Measurements from ENCODE around the gene ST3GAL2. TPM values are rescaled to one million over a fixed set of nuclear protein-coding genes. Genes with fewer than 3 reads are reported as not detected.

ST3GAL2 gene
- total RNA-seq, 1 donor, result 42.7 TPM

- DNase-seq (ENCODE audit: low read depth), result no peak
- TF ChIP-seq CTCF (IDR thresholded peaks at IDR 0.05; ENCODE audit: insufficient read depth, low read depth, low read length), result no peak
- H3K4me3 ChIP-seq (ENCODE audit: low read depth, low read length), result peak overlapping the region; percentile 13
Measured at GRCh38 chr16:70381604-70382342, 57.1 kb downstream of the ST3GAL2 start.

GRCh38 chr16:70380919-70381603 is 57.8 kb downstream of the ST3GAL2 start:
- peak overlapping the region; percentile 57 for H3K4me3 ChIP-seq (ENCODE audit: low read depth, low read length)
- TF ChIP-seq CTCF (IDR thresholded peaks at IDR 0.05; ENCODE audit: insufficient read depth, low read depth, low read length), result peak; percentile 12
- DNase-seq (ENCODE audit: low read depth), result peak; percentile 90

- TF ChIP-seq CTCF (IDR thresholded peaks at IDR 0.05; ENCODE audit: insufficient read depth, low read depth, low read length), result no peak
- peak; percentile 62 for DNase-seq (ENCODE audit: low read depth)
- H3K4me3 ChIP-seq (ENCODE audit: low read depth, low read length), result peak overlapping the region; percentile 57
Measured at GRCh38 chr16:70380248-70380918, 58.5 kb downstream of the ST3GAL2 start.

- no peak for DNase-seq (ENCODE audit: low read depth)
- H3K4me3 ChIP-seq (ENCODE audit: low read depth, low read length), result no peak overlapping the region
- TF ChIP-seq CTCF (IDR thresholded peaks at IDR 0.05; ENCODE audit: insufficient read depth, low read depth, low read length), result no peak
Measured at GRCh38 chr16:70378869-70379493, 59.9 kb downstream of the ST3GAL2 start.

- H3K4me3 ChIP-seq (ENCODE audit: low read depth, low read length), result no peak overlapping the region
- TF ChIP-seq CTCF (IDR thresholded peaks at IDR 0.05; ENCODE audit: insufficient read depth, low read depth, low read length), result no peak
- DNase-seq (ENCODE audit: low read depth), result no peak
Measured at GRCh38 chr16:70377782-70378181, 61.1 kb downstream of the ST3GAL2 start.

Data from fibroblast of villous mesenchyme (primary cell).